ENCODE results near the gene UNK. TPM values are rescaled to one million over a fixed set of nuclear protein-coding genes. Genes with fewer than 3 reads are reported as not detected.

UNK gene
- total RNA-seq, 2 donors from 2014 or later: 31.0 to 51.7 TPM

GRCh38 chr17:75739174-75739573 is 45.4 kb upstream of the UNK start:
- DNase-seq (ENCODE audit: low spot score) (no peak), ATAC-seq (ENCODE audit: insufficient number of reproducible peaks, low FRiP score, low read depth) (no peak)
- no peaks in the 10 kb centered on the region for H3K36me3 ChIP-seq
- H3K27ac ChIP-seq: no peak overlapping the region
- TF ChIP-seq, protein P1, sequence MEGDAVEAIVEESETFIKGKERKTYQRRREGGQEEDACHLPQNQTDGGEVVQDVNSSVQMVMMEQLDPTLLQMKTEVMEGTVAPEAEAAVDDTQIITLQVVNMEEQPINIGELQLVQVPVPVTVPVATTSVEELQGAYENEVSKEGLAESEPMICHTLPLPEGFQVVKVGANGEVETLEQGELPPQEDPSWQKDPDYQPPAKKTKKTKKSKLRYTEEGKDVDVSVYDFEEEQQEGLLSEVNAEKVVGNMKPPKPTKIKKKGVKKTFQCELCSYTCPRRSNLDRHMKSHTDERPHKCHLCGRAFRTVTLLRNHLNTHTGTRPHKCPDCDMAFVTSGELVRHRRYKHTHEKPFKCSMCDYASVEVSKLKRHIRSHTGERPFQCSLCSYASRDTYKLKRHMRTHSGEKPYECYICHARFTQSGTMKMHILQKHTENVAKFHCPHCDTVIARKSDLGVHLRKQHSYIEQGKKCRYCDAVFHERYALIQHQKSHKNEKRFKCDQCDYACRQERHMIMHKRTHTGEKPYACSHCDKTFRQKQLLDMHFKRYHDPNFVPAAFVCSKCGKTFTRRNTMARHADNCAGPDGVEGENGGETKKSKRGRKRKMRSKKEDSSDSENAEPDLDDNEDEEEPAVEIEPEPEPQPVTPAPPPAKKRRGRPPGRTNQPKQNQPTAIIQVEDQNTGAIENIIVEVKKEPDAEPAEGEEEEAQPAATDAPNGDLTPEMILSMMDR (IDR thresholded peaks at IDR 0.05): no peak
- no peak overlapping the region for H3K4me3 ChIP-seq
- H3K27me3 ChIP-seq (replicated peaks; ENCODE audit: insufficient read depth): no peaks in the 10 kb centered on the region
- H3K4me1 ChIP-seq (ENCODE audit: control insufficient read depth in 1 of 2, low read depth in 2 of 2): no peaks in the 10 kb centered on the region
- H3K9me3 ChIP-seq: no peaks in the 10 kb centered on the region

DNA sequence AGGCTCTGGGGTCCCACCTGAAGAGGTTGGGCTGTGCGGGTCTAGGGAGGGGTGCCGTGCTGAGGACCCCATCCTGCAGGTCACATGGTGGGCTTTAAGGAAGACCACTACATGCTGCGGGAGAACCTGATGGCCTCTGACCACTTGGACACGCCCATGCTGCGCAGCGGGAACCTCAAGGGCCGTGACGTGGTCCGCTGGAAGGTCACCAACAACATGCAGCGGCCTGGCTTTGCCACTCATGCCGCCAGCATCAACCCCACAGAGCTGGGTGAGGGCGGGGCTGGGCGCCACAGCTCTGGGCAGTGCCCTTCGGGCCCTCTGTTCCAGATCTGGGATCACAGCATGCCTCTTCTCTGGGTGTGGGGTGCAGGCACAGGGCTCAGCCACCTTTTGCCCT is 44.8 kb upstream of the UNK start:
- no peaks in the 10 kb centered on the region for H3K9me3 ChIP-seq
- H3K4me3 ChIP-seq: no peak overlapping the region
- H3K27me3 ChIP-seq (replicated peaks; ENCODE audit: insufficient read depth): no peaks in the 10 kb centered on the region
- no peak for ATAC-seq (ENCODE audit: insufficient number of reproducible peaks, low FRiP score, low read depth)
- TF ChIP-seq, protein P1 (IDR thresholded peaks at IDR 0.05): no peak
- no peak overlapping the region for H3K27ac ChIP-seq
- no peaks in the 10 kb centered on the region for H3K36me3 ChIP-seq
- DNase-seq (ENCODE audit: low spot score): no peak
- H3K4me1 ChIP-seq (ENCODE audit: control insufficient read depth in 1 of 2, low read depth in 2 of 2): no peaks in the 10 kb centered on the region

GRCh38 chr17:75740215-75740614 is 44.4 kb upstream of the UNK start:
- ATAC-seq (ENCODE audit: insufficient number of reproducible peaks, low FRiP score, low read depth) (no peak), DNase-seq (ENCODE audit: low spot score) (no peak)
- Histone ChIP-seq H3K9me3 (no peaks in the 10 kb centered on the region), H3K27me3 (replicated peaks; ENCODE audit: insufficient read depth) (no peaks in the 10 kb centered on the region), H3K4me3 (no peak overlapping the region), H3K27ac (no peak overlapping the region), H3K4me1 (ENCODE audit: control insufficient read depth in 1 of 2, low read depth in 2 of 2) (no peaks in the 10 kb centered on the region), H3K36me3 (no peaks in the 10 kb centered on the region)
- TF ChIP-seq, protein P1 (IDR thresholded peaks at IDR 0.05): no peak

DNA sequence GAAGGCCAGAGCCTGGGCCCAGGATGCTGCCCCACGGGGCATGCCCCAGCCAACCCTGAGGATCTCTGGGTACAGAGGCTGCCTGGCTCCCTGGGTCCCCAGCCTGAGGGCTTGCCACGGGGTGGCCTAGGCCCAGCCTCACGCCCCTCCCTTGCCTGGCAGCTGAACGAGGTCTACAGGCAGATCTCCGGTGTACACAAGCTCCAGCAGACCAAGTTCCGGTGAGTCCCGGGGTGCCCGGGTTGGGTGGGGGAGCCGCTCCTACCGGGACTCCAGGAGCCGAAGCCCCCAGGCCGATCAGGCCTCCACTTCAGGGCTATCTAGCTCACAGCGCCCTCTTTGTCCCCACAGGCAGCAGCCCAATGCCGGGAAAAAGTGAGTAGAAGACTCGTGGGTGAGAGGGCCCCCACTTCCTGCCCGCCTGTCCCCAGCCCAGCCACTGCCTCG is 44.0 kb upstream of the UNK start:
- no peaks in the 10 kb centered on the region for H3K4me1 ChIP-seq (ENCODE audit: control insufficient read depth in 1 of 2, low read depth in 2 of 2)

GRCh38 chr17:75742337-75742736 is 42.3 kb upstream of the UNK start:
- Histone ChIP-seq H3K4me3 (no peak overlapping the region), H3K27me3 (replicated peaks; ENCODE audit: insufficient read depth) (no peaks in the 10 kb centered on the region), H3K4me1 (ENCODE audit: control insufficient read depth in 1 of 2, low read depth in 2 of 2) (no peaks in the 10 kb centered on the region), H3K36me3 (no peaks in the 10 kb centered on the region), H3K9me3 (no peaks in the 10 kb centered on the region), H3K27ac (no peak overlapping the region)
- no peak for ATAC-seq (ENCODE audit: insufficient number of reproducible peaks, low FRiP score, low read depth)
- TF ChIP-seq, protein P1 (IDR thresholded peaks at IDR 0.05): no peak
- DNase-seq (ENCODE audit: low spot score): no peak

More for the DNA sequence above, 44.0 kb upstream of the UNK start:
- H3K9me3 ChIP-seq: no peaks in the 10 kb centered on the region
- no peaks in the 10 kb centered on the region for H3K36me3 ChIP-seq
- no peak overlapping the region for H3K4me3 ChIP-seq
- TF ChIP-seq, protein P1 (IDR thresholded peaks at IDR 0.05): no peak
- no peak overlapping the region for H3K27ac ChIP-seq
- H3K27me3 ChIP-seq (replicated peaks; ENCODE audit: insufficient read depth): no peaks in the 10 kb centered on the region
- ATAC-seq (ENCODE audit: insufficient number of reproducible peaks, low FRiP score, low read depth) (no peak), DNase-seq (ENCODE audit: low spot score) (no peak)
